ENCODE data around the gene PTPN20. TPM values are rescaled to one million over a fixed set of nuclear protein-coding genes. Genes with fewer than 3 reads are reported as not detected.
"Not testable (repeated sequence)": the region's sequence is repeated elsewhere in the genome, so short reads cannot be mapped to it uniquely, and the experiment has no call there.

The PTPN20 gene, protein sequence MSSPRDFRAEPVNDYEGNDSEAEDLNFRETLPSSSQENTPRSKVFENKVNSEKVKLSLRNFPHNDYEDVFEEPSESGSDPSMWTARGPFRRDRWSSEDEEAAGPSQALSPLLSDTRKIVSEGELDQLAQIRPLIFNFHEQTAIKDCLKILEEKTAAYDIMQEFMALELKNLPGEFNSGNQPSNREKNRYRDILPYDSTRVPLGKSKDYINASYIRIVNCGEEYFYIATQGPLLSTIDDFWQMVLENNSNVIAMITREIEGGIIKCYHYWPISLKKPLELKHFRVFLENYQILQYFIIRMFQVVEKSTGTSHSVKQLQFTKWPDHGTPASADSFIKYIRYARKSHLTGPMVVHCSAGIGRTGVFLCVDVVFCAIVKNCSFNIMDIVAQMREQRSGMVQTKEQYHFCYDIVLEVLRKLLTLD
- polyA plus RNA-seq (2013, experiment 1 of 2) = not detected
- not detected for polyA plus RNA-seq (2013, experiment 2 of 2)

DNA sequence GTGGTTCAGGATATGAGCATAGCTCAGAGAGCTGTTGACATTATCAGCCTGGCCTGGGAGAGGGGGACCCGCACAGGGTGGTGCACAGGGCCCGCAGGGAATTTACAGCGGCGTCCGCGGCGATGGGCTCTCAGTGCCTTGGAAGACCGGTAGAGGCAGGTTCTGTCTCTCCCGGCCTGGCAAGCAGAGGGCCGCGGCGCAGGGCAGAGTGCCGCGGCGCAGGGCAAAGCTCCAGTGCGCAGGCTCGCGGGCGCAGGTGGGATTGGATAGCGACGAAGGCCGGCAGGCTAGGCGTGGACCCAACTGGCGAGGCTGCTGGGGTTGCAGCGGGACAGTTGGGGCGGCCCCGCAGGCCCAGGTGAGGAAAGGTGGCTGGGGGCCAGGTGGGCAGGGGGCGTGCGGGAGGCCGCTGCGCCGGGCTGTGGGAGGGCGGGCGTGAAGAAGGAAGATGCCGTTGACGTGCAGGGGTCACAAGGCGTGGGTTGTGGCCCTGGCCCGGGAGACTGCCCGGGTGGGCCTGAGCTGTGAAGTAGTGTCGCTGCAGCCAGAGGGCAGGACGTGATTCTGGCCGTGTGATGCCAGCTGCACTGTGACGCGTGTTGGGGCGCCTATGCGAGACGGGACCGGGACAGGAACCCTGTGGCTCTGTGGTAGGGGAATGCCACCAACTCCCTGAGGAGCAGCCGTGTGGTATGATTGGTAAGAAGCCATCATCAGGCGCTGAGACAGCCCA lies at the start of gene PTPN20:
Gene PTPN20, plus strand, starts transcription at position 285 of the 733 bp plus-strand sequence. CDS start 21,072 bp downstream, outside the sequence.
- not testable (repeated sequence) for H3K27ac ChIP-seq (ENCODE audit: low read depth, low read length); H3K4me3 ChIP-seq (ENCODE audit: low read length); H3K27me3 ChIP-seq (ENCODE audit: insufficient read depth, low read length); H3K36me3 ChIP-seq (ENCODE audit: insufficient read depth, low read length); H3K9ac ChIP-seq (ENCODE audit: low read depth, low read length); H3K9me3 ChIP-seq (ENCODE audit: insufficient read depth, low read depth, low read length); H3K4me1 ChIP-seq (ENCODE audit: insufficient read depth, low read length)
- WGBS = 96% methylated on average over 21 of the region's 50 CpGs

- H3K4me1 ChIP-seq (ENCODE audit: insufficient read depth, low read length); H3K9me3 ChIP-seq (ENCODE audit: insufficient read depth, low read depth, low read length); H3K36me3 ChIP-seq (ENCODE audit: insufficient read depth, low read length); H3K9ac ChIP-seq (ENCODE audit: low read depth, low read length); H3K27ac ChIP-seq (ENCODE audit: low read depth, low read length); H3K4me3 ChIP-seq (ENCODE audit: low read length); H3K27me3 ChIP-seq (ENCODE audit: insufficient read depth, low read length): not testable (repeated sequence)
Measured at GRCh38 chr10:46869716-46870115, 41.5 kb upstream of the PTPN20 start.

GRCh38 chr10:46871583-46871982 lies 39.6 kb upstream of the PTPN20 start:
- not testable (repeated sequence) for H3K9ac ChIP-seq (ENCODE audit: low read depth, low read length); H3K9me3 ChIP-seq (ENCODE audit: insufficient read depth, low read depth, low read length); H3K36me3 ChIP-seq (ENCODE audit: insufficient read depth, low read length); H3K27me3 ChIP-seq (ENCODE audit: insufficient read depth, low read length); H3K4me1 ChIP-seq (ENCODE audit: insufficient read depth, low read length); H3K27ac ChIP-seq (ENCODE audit: low read depth, low read length); H3K4me3 ChIP-seq (ENCODE audit: low read length)
- WGBS = 90% methylated on average over 2 of the region's 4 CpGs

- not testable (repeated sequence) for H3K9me3 ChIP-seq (ENCODE audit: insufficient read depth, low read depth, low read length); H3K4me1 ChIP-seq (ENCODE audit: insufficient read depth, low read length); H3K9ac ChIP-seq (ENCODE audit: low read depth, low read length); H3K27me3 ChIP-seq (ENCODE audit: insufficient read depth, low read length); H3K27ac ChIP-seq (ENCODE audit: low read depth, low read length); H3K4me3 ChIP-seq (ENCODE audit: low read length); H3K36me3 ChIP-seq (ENCODE audit: insufficient read depth, low read length)
- no CpG with 5 or more reads among the region's 6 CpGs for WGBS
Measured at GRCh38 chr10:46875304-46875703, 35.9 kb upstream of the PTPN20 start.

- not testable (repeated sequence) for H3K4me1 ChIP-seq (ENCODE audit: insufficient read depth, low read length); H3K9me3 ChIP-seq (ENCODE audit: insufficient read depth, low read depth, low read length); H3K27me3 ChIP-seq (ENCODE audit: insufficient read depth, low read length); H3K36me3 ChIP-seq (ENCODE audit: insufficient read depth, low read length); H3K27ac ChIP-seq (ENCODE audit: low read depth, low read length); H3K4me3 ChIP-seq (ENCODE audit: low read length); H3K9ac ChIP-seq (ENCODE audit: low read depth, low read length)
- WGBS = 97% methylated on average over 3 of the region's 5 CpGs
Measured at GRCh38 chr10:46876773-46877172, 34.5 kb upstream of the PTPN20 start.

DNA sequence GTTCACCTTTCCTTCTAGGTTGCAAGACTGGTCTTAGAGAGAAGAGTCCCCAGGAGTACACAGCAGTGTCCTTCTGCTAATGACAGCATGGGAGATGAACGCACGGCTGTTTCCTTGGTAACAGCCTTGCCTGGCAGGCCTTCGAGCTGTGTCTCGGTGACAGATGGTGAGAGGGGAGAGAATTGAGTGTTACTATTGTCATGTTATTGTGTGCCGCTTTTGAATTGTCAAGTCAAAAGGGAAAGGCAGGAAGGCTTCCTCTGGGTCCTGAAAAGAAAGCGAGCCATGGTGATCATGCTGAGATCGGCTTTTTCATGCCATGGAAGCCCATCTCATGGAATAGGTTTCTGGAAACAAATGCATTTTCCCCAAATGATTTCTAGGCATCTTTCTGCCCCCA lies 32.5 kb upstream of the PTPN20 start:
- not testable (repeated sequence) for H3K9me3 ChIP-seq (ENCODE audit: insufficient read depth, low read depth, low read length); H3K27ac ChIP-seq (ENCODE audit: low read depth, low read length); H3K9ac ChIP-seq (ENCODE audit: low read depth, low read length); H3K36me3 ChIP-seq (ENCODE audit: insufficient read depth, low read length); H3K4me1 ChIP-seq (ENCODE audit: insufficient read depth, low read length); H3K4me3 ChIP-seq (ENCODE audit: low read length); H3K27me3 ChIP-seq (ENCODE audit: insufficient read depth, low read length)
- WGBS = 52% methylated on average over 7 of the region's 7 CpGs

- H3K9ac ChIP-seq (ENCODE audit: low read depth, low read length); H3K27ac ChIP-seq (ENCODE audit: low read depth, low read length); H3K27me3 ChIP-seq (ENCODE audit: insufficient read depth, low read length); H3K9me3 ChIP-seq (ENCODE audit: insufficient read depth, low read depth, low read length); H3K4me1 ChIP-seq (ENCODE audit: insufficient read depth, low read length); H3K4me3 ChIP-seq (ENCODE audit: low read length); H3K36me3 ChIP-seq (ENCODE audit: insufficient read depth, low read length): not testable (repeated sequence)
- 61% methylated on average over 9 of the region's 11 CpGs for WGBS
Measured at GRCh38 chr10:46890813-46891611, 20.2 kb upstream of the PTPN20 start.

DNA sequence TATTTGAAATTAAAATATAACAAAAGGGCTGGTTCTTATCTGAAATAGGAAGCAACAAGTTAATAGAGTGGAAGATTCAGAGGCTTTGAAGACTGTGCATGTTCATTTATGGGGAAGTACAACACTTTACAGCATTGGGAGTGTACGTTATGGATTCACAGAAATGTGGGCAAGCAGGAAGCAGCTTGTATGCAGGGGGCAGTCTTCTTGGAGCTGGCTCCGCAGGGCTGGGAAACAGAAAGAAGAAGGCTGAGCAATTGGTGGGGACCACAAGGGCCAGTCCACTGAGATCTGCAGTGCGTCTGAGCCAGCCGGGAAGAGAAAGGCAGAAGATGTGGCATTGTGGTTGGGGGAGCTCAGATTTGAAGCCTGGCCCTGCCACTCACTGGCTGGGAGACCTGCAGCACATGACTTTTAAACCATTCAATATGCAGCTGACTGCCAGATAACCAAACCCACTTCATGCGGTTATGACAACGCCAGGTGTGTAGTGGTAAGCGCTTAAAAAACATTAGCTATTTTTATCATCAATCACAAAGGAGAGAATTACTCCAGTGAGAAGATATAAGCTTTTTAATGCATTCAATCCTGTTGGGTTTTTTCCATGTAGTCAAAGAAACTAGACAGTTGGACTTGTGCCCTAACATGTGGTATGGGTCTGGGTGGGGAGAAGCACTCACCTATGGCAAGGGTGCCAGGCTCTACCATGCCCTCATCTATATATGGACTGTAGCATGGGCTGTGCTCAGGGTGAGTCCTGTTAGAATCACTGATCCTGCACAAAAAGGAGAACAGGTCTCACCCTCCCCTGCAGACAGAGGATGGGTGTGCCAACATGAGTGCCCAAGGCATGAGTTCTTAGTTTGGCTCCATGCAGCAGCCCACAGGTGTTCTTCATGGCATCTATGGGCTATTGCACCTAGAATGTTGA lies 14.2 kb upstream of the PTPN20 start:
- H3K4me1 ChIP-seq (ENCODE audit: insufficient read depth, low read length); H3K4me3 ChIP-seq (ENCODE audit: low read length); H3K9me3 ChIP-seq (ENCODE audit: insufficient read depth, low read depth, low read length); H3K27ac ChIP-seq (ENCODE audit: low read depth, low read length); H3K27me3 ChIP-seq (ENCODE audit: insufficient read depth, low read length); H3K36me3 ChIP-seq (ENCODE audit: insufficient read depth, low read length); H3K9ac ChIP-seq (ENCODE audit: low read depth, low read length): not testable (repeated sequence)
- 85% methylated on average over 5 of the region's 7 CpGs for WGBS

- not testable (repeated sequence) for H3K27ac ChIP-seq (ENCODE audit: low read depth, low read length); H3K4me1 ChIP-seq (ENCODE audit: insufficient read depth, low read length); H3K27me3 ChIP-seq (ENCODE audit: insufficient read depth, low read length); H3K36me3 ChIP-seq (ENCODE audit: insufficient read depth, low read length); H3K9me3 ChIP-seq (ENCODE audit: insufficient read depth, low read depth, low read length); H3K4me3 ChIP-seq (ENCODE audit: low read length); H3K9ac ChIP-seq (ENCODE audit: low read depth, low read length)
- WGBS = 80% methylated on average over 1 of the region's 2 CpGs
Measured at GRCh38 chr10:46901247-46901646, 10.0 kb upstream of the PTPN20 start.

GRCh38 chr10:46903874-46904273 lies 7.4 kb upstream of the PTPN20 start:
- no CpG with 5 or more reads among the region's 5 CpGs for WGBS
- H3K27me3 ChIP-seq (ENCODE audit: insufficient read depth, low read length); H3K27ac ChIP-seq (ENCODE audit: low read depth, low read length); H3K36me3 ChIP-seq (ENCODE audit: insufficient read depth, low read length); H3K9me3 ChIP-seq (ENCODE audit: insufficient read depth, low read depth, low read length); H3K4me1 ChIP-seq (ENCODE audit: insufficient read depth, low read length); H3K9ac ChIP-seq (ENCODE audit: low read depth, low read length); H3K4me3 ChIP-seq (ENCODE audit: low read length): not testable (repeated sequence)
